Keratinocyte (primary cell): ENCODE data around the gene SPDYE4.

Experiments used
- CTCF ChIP-seq, 3 experiments: IDR thresholded peaks in 1 of 3; conservative IDR thresholded peaks in 1 of 3; optimal IDR thresholded peaks in 1 of 3; 2 replicates in 2 of 3; 3 replicates in 1 of 3; pipeline versions ENCODE3 to v1.5.1; 2011; ENCODE audit warnings: low read length in 3 of 3, mild to moderate bottlenecking in 3 of 3, moderate library complexity in 2 of 3, control low read depth in 1 of 3, inconsistent platforms in 1 of 3; ENCODE audit not compliant: insufficient read depth in 2 of 3; ENCODE audit errors: extremely low read depth in 1 of 3
- EZH2 ChIP-seq: IDR thresholded peaks from one replicate; pipeline ENCODE4 v1.6.1; 2012; ENCODE audit warnings: inconsistent platforms, mild to moderate bottlenecking, low read length, moderate library complexity

DNA sequence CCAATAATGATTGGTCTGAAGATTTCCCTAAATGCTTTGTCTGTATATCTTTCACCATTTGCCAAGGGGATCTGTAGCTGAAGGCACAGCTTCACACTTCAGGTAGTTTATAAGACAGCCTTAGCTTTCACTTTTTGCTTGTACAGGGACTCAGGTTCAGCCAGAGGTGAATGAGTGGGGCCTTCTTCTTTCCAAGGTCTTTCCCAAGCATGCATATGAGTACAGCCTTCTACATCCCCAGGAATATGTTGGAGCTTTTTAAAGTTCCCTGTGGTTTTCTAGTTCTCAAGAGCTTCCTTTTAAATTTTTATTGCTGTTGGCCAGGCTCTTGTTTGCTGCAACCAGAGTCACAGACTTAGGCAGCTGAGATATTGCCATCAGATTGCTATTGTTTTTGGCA is 17.9 kb upstream of the SPDYE4 start:
- no peak for TF ChIP-seq CTCF (optimal IDR thresholded peaks at IDR 0.05 in 1 of 3, IDR thresholded peaks at IDR 0.05 in 1 of 3, conservative IDR thresholded peaks at IDR 0.05 in 1 of 3; ENCODE audit: extremely low read depth in 1 of 3, insufficient read depth in 2 of 3, low read length in 3 of 3)
- no peak for TF ChIP-seq EZH2
